ENCODE measurements around the gene UNC5C. TPM values are rescaled to one million over a fixed set of nuclear protein-coding genes. Genes with fewer than 3 reads are reported as not detected.

Gene UNC5C
- total and polyA plus RNA-seq, 10 of the 15 experiments (the other 5 are each of a cell fraction or from before 2014, with no cell fraction given) = 0.02 to 2.0 (median 0.15) TPM; not detected in 1

DNA sequence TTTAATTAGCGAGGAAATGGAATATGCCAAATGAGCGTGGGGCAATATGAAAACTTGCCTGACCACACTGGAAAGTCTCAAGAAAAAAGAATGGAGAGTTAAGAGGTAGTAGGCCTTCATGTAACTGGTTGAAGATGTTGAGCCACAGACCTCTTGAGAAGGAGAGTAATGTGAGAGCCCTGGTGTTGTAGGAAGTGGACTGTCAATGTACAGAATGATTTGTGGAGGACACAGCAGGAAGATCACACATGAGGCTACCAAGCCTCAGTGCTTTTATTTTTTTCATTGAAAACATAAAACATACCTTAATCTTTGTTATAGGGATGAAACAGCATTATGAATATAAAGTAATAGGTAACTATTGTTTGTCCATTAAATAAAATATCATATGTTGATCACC is 331.6 kb downstream of the UNC5C start:
- Histone ChIP-seq H3K27ac (ENCODE audit: control insufficient read depth, insufficient read depth) (no peak overlapping the region), H3K36me3 (ENCODE audit: control insufficient read depth in 2 of 2, insufficient read depth in 2 of 2, low read length in 1 of 2) (no peaks in the 10 kb centered on the region), H4K20me1 (ENCODE audit: control insufficient read depth, insufficient read depth) (no peaks in the 10 kb centered on the region), H3K9me3 (replicated peaks; ENCODE audit: control insufficient read depth, insufficient read depth, low read length) (no peaks in the 10 kb centered on the region), H3K9ac (ENCODE audit: control insufficient read depth, insufficient read depth, low read length) (no peak overlapping the region), H2AFZ (ENCODE audit: control insufficient read depth, low read depth, low read length) (no peak overlapping the region), H3K4me1 (ENCODE audit: control insufficient read depth, insufficient read depth, low read length) (no peaks in the 10 kb centered on the region), H3K4me3 (no peak overlapping the region), H3K27me3 (replicated peaks in 1 of 2; ENCODE audit: control insufficient read depth in 2 of 2, insufficient read depth in 2 of 2, low read length in 1 of 2) (no peaks in the 10 kb centered on the region), H3K4me2 (ENCODE audit: control insufficient read depth, insufficient read depth) (no peak overlapping the region), H3K79me2 (ENCODE audit: control insufficient read depth, insufficient read depth, low read length) (no peaks in the 10 kb centered on the region)
- intact Hi-C loops (cut with micrococcal nuclease; ENCODE audit: unreplicated experiment) = no loop called here
- WGBS (ENCODE audit: insufficient coverage, insufficient replicate concordance, low lambda C conversion rate, missing lambda C conversion rate) = 0% methylated on average over 2 of the region's 2 CpGs
- no peak for FAIRE-seq
- no TSS peak for BruUV-seq (replicated peaks)
- ChIA-PET SMC1A (ENCODE audit: uncharacterized antibody, unreplicated experiment) (no interaction called here), POLR2A (no interaction called here), CTCF (no interaction called here), RAD21 (ENCODE audit: unreplicated experiment) (no interaction called here)
- in situ Hi-C loops (cut with MboI) = no loop called here
- ATAC-seq = no peak
- DNase-seq (ENCODE audit: low read depth, low spot score) = no peak
- TF ChIP-seq, protein P1, sequence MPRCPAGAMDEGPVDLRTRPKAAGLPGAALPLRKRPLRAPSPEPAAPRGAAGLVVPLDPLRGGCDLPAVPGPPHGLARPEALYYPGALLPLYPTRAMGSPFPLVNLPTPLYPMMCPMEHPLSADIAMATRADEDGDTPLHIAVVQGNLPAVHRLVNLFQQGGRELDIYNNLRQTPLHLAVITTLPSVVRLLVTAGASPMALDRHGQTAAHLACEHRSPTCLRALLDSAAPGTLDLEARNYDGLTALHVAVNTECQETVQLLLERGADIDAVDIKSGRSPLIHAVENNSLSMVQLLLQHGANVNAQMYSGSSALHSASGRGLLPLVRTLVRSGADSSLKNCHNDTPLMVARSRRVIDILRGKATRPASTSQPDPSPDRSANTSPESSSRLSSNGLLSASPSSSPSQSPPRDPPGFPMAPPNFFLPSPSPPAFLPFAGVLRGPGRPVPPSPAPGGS (IDR thresholded peaks at IDR 0.05; ENCODE audit: borderline replicate concordance, insufficient read depth, low read depth, low read length, poor library complexity, severe bottlenecking) = no peak
- TF ChIP-seq BRCA1 (IDR thresholded peaks at IDR 0.05; ENCODE audit: low read depth, low read length) (no peak), NFIC (IDR thresholded peaks at IDR 0.05; ENCODE audit: low read depth, low read length) (no peak), BMI1 (IDR thresholded peaks at IDR 0.05; ENCODE audit: borderline replicate concordance) (no peak), NFXL1 (IDR thresholded peaks at IDR 0.05; ENCODE audit: borderline replicate concordance) (no peak), YBX1 (IDR thresholded peaks at IDR 0.05) (no peak), TARDBP (IDR thresholded peaks at IDR 0.05; ENCODE audit: borderline replicate concordance) (no peak), MYC (IDR thresholded peaks at IDR 0.05; ENCODE audit: insufficient read depth, insufficient read length, insufficient replicate concordance, low read length, severe bottlenecking) (no peak)
- TF ChIP-seq, protein P2, sequence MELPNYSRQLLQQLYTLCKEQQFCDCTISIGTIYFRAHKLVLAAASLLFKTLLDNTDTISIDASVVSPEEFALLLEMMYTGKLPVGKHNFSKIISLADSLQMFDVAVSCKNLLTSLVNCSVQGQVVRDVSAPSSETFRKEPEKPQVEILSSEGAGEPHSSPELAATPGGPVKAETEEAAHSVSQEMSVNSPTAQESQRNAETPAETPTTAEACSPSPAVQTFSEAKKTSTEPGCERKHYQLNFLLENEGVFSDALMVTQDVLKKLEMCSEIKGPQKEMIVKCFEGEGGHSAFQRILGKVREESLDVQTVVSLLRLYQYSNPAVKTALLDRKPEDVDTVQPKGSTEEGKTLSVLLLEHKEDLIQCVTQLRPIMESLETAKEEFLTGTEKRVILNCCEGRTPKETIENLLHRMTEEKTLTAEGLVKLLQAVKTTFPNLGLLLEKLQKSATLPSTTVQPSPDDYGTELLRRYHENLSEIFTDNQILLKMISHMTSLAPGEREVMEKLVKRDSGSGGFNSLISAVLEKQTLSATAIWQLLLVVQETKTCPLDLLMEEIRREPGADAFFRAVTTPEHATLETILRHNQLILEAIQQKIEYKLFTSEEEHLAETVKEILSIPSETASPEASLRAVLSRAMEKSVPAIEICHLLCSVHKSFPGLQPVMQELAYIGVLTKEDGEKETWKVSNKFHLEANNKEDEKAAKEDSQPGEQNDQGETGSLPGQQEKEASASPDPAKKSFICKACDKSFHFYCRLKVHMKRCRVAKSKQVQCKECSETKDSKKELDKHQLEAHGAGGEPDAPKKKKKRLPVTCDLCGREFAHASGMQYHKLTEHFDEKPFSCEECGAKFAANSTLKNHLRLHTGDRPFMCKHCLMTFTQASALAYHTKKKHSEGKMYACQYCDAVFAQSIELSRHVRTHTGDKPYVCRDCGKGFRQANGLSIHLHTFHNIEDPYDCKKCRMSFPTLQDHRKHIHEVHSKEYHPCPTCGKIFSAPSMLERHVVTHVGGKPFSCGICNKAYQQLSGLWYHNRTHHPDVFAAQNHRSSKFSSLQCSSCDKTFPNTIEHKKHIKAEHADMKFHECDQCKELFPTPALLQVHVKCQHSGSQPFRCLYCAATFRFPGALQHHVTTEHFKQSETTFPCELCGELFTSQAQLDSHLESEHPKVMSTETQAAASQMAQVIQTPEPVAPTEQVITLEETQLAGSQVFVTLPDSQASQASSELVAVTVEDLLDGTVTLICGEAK (IDR thresholded peaks at IDR 0.05; ENCODE audit: borderline replicate concordance) = no peak
- TF ChIP-seq, protein P3, sequence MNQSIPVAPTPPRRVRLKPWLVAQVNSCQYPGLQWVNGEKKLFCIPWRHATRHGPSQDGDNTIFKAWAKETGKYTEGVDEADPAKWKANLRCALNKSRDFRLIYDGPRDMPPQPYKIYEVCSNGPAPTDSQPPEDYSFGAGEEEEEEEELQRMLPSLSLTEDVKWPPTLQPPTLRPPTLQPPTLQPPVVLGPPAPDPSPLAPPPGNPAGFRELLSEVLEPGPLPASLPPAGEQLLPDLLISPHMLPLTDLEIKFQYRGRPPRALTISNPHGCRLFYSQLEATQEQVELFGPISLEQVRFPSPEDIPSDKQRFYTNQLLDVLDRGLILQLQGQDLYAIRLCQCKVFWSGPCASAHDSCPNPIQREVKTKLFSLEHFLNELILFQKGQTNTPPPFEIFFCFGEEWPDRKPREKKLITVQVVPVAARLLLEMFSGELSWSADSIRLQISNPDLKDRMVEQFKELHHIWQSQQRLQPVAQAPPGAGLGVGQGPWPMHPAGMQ (IDR thresholded peaks at IDR 0.05; ENCODE audit: borderline replicate concordance) = no peak
- TF ChIP-seq, protein P4, sequence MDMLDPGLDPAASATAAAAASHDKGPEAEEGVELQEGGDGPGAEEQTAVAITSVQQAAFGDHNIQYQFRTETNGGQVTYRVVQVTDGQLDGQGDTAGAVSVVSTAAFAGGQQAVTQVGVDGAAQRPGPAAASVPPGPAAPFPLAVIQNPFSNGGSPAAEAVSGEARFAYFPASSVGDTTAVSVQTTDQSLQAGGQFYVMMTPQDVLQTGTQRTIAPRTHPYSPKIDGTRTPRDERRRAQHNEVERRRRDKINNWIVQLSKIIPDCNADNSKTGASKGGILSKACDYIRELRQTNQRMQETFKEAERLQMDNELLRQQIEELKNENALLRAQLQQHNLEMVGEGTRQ (IDR thresholded peaks at IDR 0.05; ENCODE audit: borderline replicate concordance, low read depth, low read length) = no peak
- TF ChIP-seq, protein P5, sequence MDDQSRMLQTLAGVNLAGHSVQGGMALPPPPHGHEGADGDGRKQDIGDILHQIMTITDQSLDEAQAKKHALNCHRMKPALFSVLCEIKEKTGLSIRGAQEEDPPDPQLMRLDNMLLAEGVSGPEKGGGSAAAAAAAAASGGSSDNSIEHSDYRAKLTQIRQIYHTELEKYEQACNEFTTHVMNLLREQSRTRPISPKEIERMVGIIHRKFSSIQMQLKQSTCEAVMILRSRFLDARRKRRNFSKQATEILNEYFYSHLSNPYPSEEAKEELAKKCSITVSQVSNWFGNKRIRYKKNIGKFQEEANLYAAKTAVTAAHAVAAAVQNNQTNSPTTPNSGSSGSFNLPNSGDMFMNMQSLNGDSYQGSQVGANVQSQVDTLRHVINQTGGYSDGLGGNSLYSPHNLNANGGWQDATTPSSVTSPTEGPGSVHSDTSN (IDR thresholded peaks at IDR 0.05; ENCODE audit: insufficient replicate concordance, low read depth, low read length) = no peak

All from GM12878 (cell line).